ENCODE measurements around the gene B3GLCT. TPM values are rescaled to one million over a fixed set of nuclear protein-coding genes. Genes with fewer than 3 reads are reported as not detected.
A peak's percentile ranks its signal among the peaks of the same experiment; 100 is the strongest.
"Not testable (repeated sequence)": the region's sequence is repeated elsewhere in the genome, so short reads cannot be mapped to it uniquely, and the experiment has no call there.

The B3GLCT gene
- total RNA-seq, 2 donors from 2014 or later = 5.0 to 6.2 TPM

DNA sequence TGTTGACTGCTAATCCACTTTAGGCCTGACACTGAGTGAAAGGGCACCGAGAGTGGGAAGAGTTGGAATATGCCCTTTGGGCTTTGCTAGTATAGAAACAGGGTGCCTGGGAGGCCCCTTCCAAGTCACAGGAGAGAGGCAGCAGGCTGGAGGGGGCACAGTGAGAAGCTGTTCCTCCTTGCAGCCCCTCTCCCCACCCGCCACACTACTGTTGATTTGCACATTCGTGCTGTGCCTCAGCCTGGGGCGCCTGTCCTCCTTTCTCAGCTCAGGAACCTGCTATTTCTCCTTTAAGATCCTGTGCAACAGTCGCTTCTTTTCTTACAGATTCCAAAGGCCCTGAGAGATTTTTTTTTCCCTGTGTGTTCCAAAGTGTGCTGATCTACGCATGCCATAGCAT, 2.8 kb upstream of the B3GLCT start:
- Mint-ChIP-seq H3K4me1 (peaks cover 19% of the 10 kb centered on the region), H3K27me3 (peaks cover 4% of the 10 kb centered on the region), H3K36me3 (ENCODE audit: low read depth) (peaks cover 4% of the 10 kb centered on the region), H3K4me3 (no peak overlapping the region), H3K27ac (peak overlapping the region; percentile 54)
- DNase-seq (no peak), ATAC-seq (no peak)
- no peaks in the 10 kb centered on the region for H3K9me3 ChIP-seq (ENCODE audit: control insufficient read depth, low read length, poor library complexity, severe bottlenecking)

GRCh38 chr13:31198519-31198918, 1.3 kb upstream of the B3GLCT start:
- Mint-ChIP-seq H3K4me1 (peaks cover 19% of the 10 kb centered on the region), H3K4me3 (peak overlapping the region; percentile 50), H3K36me3 (ENCODE audit: low read depth) (peaks cover 4% of the 10 kb centered on the region), H3K27ac (peak overlapping the region; percentile 85), H3K27me3 (peaks cover 4% of the 10 kb centered on the region)
- no peaks in the 10 kb centered on the region for H3K9me3 ChIP-seq (ENCODE audit: control insufficient read depth, low read length, poor library complexity, severe bottlenecking)
- ATAC-seq (no peak), DNase-seq (no peak)

DNA sequence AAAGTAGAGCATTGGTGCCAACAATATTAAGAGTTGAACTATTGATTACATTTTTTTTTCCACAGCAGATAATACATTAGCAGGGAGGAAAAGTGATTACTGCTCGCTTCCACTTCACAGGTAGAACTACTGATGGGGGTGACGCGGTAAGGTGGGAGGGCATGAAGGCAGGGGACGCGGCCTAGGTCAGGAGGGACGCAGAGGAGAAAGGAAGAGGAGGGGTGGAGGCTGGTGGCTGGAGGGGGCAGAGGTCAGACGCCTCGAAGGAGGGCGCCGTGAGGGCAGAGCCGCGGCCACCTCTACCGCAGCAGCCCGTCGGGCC, 287 bp upstream of the B3GLCT start:
- DNase-seq = no peak
- Mint-ChIP-seq H3K4me1 (peaks cover 27% of the 10 kb centered on the region), H3K27me3 (peaks cover 4% of the 10 kb centered on the region), H3K36me3 (ENCODE audit: low read depth) (peaks cover 4% of the 10 kb centered on the region), H3K27ac (peak overlapping the region; percentile 85), H3K4me3 (peak overlapping the region; percentile 93)
- no peaks in the 10 kb centered on the region for H3K9me3 ChIP-seq (ENCODE audit: control insufficient read depth, low read length, poor library complexity, severe bottlenecking)
- ATAC-seq = peak; percentile 24

DNA sequence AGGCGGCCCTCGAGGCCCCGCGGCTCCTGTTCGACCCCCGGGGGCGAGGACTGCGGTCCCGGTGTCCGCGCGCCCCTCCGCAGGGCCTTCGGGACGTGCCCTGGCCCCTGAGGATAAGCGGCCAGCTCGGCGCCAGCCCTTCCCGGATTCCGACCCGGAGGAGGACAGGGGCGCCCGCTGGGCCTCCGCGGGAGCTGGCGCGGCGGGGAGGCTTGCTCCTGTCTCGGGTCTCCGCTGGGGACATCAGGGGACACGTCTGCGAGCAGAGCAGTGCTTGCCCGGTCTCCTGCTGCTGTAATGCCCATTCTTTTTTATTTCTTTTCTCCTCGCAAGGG, 829 bp downstream of the B3GLCT start:
- peak overlapping the region; percentile 87 for H3K27ac Mint-ChIP-seq

DNA sequence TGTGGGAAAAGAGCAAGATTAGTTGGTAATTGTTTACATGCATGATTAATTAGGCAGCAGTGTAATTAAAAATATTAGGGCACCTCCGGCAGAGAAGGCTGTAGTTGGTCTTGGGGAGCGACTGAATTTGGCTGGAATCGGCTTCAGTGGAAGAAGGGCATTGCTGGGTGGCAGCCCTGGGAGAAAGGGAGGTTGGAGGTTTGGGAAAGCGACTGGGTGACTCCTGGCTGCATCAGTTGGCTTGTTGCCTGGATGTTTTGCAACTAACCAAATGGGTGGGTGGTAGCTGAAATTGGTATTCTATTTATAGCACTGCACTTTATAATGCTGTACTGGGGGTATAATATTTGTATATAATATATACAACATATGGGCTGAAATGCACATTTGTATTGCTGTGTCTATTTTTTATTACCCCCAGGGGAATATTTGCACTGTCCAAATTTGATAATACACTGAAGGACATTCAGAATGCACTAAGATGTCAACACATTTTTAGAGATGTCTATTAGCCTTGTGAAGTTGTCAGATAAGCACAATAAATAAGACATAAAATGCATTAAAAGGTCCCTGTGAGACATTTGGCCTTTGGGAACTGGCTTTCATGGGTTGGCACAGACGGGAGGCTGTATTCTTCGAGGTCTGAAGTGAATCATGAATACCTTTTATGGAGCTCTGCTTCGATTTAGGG, 1.7 kb downstream of the B3GLCT start:
- H3K4me3 Mint-ChIP-seq = peak overlapping the region; percentile 83
- no peaks in the 10 kb centered on the region for H3K27me3 Mint-ChIP-seq
- ATAC-seq (no peak), DNase-seq (no peak)
- no peaks in the 10 kb centered on the region for H3K9me3 ChIP-seq (ENCODE audit: control insufficient read depth, low read length, poor library complexity, severe bottlenecking)
- H3K36me3 Mint-ChIP-seq (ENCODE audit: low read depth) = peaks cover 2% of the 10 kb centered on the region
- peaks cover 30% of the 10 kb centered on the region for H3K4me1 Mint-ChIP-seq
- H3K27ac Mint-ChIP-seq = peak overlapping the region; percentile 87

More for the DNA sequence above, 829 bp downstream of the B3GLCT start:
- ATAC-seq (peak; percentile 20), DNase-seq (peak in 2 of 3 donors; percentile 24 to 31)
- Mint-ChIP-seq H3K4me3 (peak overlapping the region; percentile 83), H3K36me3 (ENCODE audit: low read depth) (peaks cover 2% of the 10 kb centered on the region), H3K4me1 (peaks cover 28% of the 10 kb centered on the region), H3K27me3 (peaks cover under 1% of the 10 kb centered on the region)
- no peaks in the 10 kb centered on the region for H3K9me3 ChIP-seq (ENCODE audit: control insufficient read depth, low read length, poor library complexity, severe bottlenecking)

DNA sequence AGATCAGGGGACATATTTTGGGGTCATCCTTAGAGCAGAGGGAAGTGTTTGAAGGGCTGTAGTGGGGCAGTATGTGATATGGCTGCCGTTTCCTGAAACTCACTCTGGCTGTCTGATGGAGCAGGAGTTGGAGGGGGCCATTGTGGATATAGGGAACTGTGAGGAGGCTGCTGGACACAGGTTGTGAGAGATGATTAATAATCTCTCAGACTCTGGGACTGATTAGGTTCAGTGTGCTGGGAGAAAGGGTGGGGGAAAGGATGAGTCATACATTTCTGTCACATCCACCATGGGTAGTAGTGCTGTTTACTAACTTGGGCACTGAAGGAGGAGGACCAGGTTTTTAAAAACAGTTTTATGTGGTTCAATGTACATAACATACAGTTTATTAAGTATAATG, 4.8 kb downstream of the B3GLCT start:
- H3K27ac Mint-ChIP-seq = peak overlapping the region; percentile 69
- peaks cover under 1% of the 10 kb centered on the region for H3K36me3 Mint-ChIP-seq (ENCODE audit: low read depth)
- H3K4me1 Mint-ChIP-seq = peaks cover 41% of the 10 kb centered on the region
- no peaks in the 10 kb centered on the region for H3K27me3 Mint-ChIP-seq
- H3K4me3 Mint-ChIP-seq = no peak overlapping the region
- H3K9me3 ChIP-seq (ENCODE audit: control insufficient read depth, low read length, poor library complexity, severe bottlenecking) = no peaks in the 10 kb centered on the region
- DNase-seq = no peak
- no peak for ATAC-seq

- H3K36me3 Mint-ChIP-seq (ENCODE audit: low read depth) = no peaks in the 10 kb centered on the region
Measured at GRCh38 chr13:31207661-31208552, 8.1 kb downstream of the B3GLCT start.

DNA sequence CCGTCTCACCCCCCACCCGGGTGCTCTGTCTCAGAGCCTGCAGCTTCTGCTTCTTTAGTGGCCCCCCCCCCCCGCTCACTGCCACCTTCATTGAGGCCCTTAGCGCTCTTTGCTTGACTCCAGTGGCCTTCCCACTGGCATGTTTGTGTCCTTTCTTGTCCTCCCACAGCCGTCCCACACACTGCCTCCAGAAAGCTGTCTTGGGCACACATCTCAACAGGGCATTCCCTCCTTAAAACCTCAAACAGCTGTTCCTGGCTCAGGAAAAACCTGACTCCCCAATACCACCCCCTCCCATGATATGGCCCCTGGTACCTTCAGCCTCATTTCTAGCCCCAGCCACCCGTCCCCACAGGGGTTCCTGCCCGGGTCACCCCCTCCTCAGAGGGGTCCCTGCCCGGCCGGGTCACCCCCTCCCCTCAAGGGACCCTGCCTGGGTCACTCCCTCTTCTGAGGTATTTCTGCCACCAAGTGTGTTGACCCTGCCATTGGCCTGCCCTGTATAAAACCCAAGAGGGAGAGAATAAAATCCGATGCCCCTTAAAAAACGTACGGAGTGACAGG, 8.9 kb downstream of the B3GLCT start:
- Mint-ChIP-seq H3K27ac (peak overlapping the region; percentile 71), H3K4me3 (peak overlapping the region; percentile 72), H3K27me3 (no peaks in the 10 kb centered on the region), H3K36me3 (ENCODE audit: low read depth) (no peaks in the 10 kb centered on the region), H3K4me1 (peaks cover 46% of the 10 kb centered on the region)
- no peak for DNase-seq
- ATAC-seq = no peak
- no peaks in the 10 kb centered on the region for H3K9me3 ChIP-seq (ENCODE audit: control insufficient read depth, low read length, poor library complexity, severe bottlenecking)

More at GRCh38 chr13:31207661-31208552, 8.1 kb downstream of the B3GLCT start:
- Mint-ChIP-seq H3K27ac (peak overlapping the region; percentile 71), H3K27me3 (no peaks in the 10 kb centered on the region), H3K4me1 (peaks cover 43% of the 10 kb centered on the region), H3K4me3 (no peak overlapping the region)
- no peak for ATAC-seq
- no peaks in the 10 kb centered on the region for H3K9me3 ChIP-seq (ENCODE audit: control insufficient read depth, low read length, poor library complexity, severe bottlenecking)
- DNase-seq = no peak

- no peak for DNase-seq
- H3K36me3 Mint-ChIP-seq (ENCODE audit: low read depth) = no peaks in the 10 kb centered on the region
- no peaks in the 10 kb centered on the region for H3K27me3 Mint-ChIP-seq
- peak overlapping the region; percentile 72 for H3K4me3 Mint-ChIP-seq
- peak overlapping the region; percentile 34 for H3K27ac Mint-ChIP-seq
- H3K9me3 ChIP-seq (ENCODE audit: control insufficient read depth, low read length, poor library complexity, severe bottlenecking) = no peaks in the 10 kb centered on the region
- peak; percentile 89 for ATAC-seq
- H3K4me1 Mint-ChIP-seq = peaks cover 44% of the 10 kb centered on the region
Measured at GRCh38 chr13:31209172-31209840, 9.5 kb downstream of the B3GLCT start.

DNA sequence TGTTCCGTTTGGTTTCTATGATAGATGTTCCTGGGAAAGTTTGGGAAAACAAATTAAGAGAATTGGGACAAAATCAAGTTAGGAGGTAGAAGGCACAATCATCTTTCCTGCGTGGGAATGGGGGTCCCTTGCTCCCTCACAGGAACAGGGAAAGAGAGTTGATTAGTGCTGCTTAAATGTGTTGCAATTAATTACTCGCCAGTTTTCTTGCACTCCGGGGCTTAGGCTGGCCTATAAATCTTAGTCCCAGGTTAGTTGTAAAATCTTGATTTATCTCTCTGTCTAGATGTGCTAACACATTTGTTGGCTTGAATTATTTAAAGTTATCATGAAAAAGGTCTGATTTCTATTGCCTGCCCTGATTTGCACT, 10.1 kb downstream of the B3GLCT start:
- Mint-ChIP-seq H3K27me3 (no peaks in the 10 kb centered on the region), H3K27ac (peak overlapping the region; percentile 34), H3K36me3 (ENCODE audit: low read depth) (no peaks in the 10 kb centered on the region), H3K4me1 (peaks cover 44% of the 10 kb centered on the region), H3K4me3 (peak overlapping the region; percentile 72)
- DNase-seq = no peak
- no peak for ATAC-seq
- no peaks in the 10 kb centered on the region for H3K9me3 ChIP-seq (ENCODE audit: control insufficient read depth, low read length, poor library complexity, severe bottlenecking)

DNA sequence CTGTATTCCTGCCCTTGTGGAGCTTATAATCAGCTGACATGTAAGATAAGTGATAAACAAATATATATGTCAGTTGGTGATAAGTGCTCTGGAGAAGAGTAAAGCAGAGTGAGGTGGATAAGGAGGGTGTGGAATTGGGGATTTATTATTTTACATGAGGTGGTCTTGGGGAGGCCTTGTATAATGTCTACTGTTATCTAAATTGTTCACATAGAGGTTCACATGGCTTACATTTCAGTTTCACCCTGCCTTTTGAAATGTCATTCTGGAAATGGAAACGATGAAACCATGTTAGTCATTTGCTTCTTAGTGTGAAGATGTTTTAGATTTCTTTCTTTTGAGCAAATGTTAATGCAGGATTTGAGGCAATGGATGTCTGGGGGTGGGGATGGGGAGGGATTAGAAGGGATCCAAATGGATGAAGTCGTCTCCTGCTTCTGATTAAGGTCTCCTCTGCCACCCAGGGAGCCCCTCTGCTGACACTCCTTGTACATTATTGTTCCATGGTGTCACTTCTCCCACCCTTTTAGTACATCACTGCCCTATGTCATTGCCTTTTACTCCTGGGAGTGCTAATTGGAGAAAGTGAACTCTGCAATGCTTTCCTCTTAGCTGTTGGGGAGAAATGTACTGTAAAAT, 14.0 kb downstream of the B3GLCT start:
- H3K36me3 Mint-ChIP-seq (ENCODE audit: low read depth) = peaks cover 2% of the 10 kb centered on the region
- H3K27me3 Mint-ChIP-seq = no peaks in the 10 kb centered on the region
- no peak for ATAC-seq
- no peaks in the 10 kb centered on the region for H3K9me3 ChIP-seq (ENCODE audit: control insufficient read depth, low read length, poor library complexity, severe bottlenecking)
- peak overlapping the region; percentile 81 for H3K27ac Mint-ChIP-seq
- H3K4me3 Mint-ChIP-seq = no peak overlapping the region
- DNase-seq = no peak
- H3K4me1 Mint-ChIP-seq = peaks cover 27% of the 10 kb centered on the region

- no peak for ATAC-seq
- Mint-ChIP-seq H3K27ac (peak overlapping the region; percentile 81), H3K4me3 (peak overlapping the region; percentile 45), H3K36me3 (ENCODE audit: low read depth) (peaks cover 2% of the 10 kb centered on the region), H3K27me3 (no peaks in the 10 kb centered on the region), H3K4me1 (peaks cover 21% of the 10 kb centered on the region)
- no peaks in the 10 kb centered on the region for H3K9me3 ChIP-seq (ENCODE audit: control insufficient read depth, low read length, poor library complexity, severe bottlenecking)
- DNase-seq = no peak
Measured at GRCh38 chr13:31214435-31214834, 14.7 kb downstream of the B3GLCT start.

DNA sequence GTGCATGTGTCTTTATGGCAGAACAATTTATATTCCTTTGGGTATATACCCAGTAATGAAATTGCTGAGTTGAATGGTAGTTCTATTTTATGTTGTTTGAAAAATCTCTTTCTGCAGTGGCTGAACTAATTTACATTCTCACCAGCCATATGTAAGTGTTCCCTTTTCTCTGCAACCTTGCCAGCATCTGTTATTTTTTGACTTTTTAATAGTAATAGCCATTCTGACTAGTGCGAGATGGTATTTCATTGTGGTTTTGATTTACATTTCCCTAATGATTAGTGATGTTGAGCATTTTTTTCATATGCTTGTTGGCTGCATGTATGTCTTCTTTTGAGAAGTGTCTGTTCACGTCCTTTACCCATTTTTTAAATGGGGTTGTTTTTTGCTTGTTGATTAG, 17.1 kb downstream of the B3GLCT start:
- not testable (repeated sequence) for H3K9me3 ChIP-seq (ENCODE audit: control insufficient read depth, low read length, poor library complexity, severe bottlenecking); H3K27me3 Mint-ChIP-seq; ATAC-seq; H3K27ac Mint-ChIP-seq; H3K4me3 Mint-ChIP-seq; H3K36me3 Mint-ChIP-seq (ENCODE audit: low read depth); DNase-seq
- peaks cover 12% of the 10 kb centered on the region for H3K4me1 Mint-ChIP-seq
